Mammary epithelial cell (primary cell): ENCODE measurements around the gene SMOC1.

Experiments
- EZH2 ChIP-seq: IDR thresholded peaks from 2 replicates; pipeline ENCODE4 v1.6.1; 2012; ENCODE audit warnings: low read length, inconsistent platforms, borderline replicate concordance
- TF ChIP-seq, protein P1 (sequence below), 2 donors: IDR thresholded peaks in 1 of 2; conservative IDR thresholded peaks in 1 of 2; 2 replicates each; pipeline ENCODE4 v1.5.1; 2011 to 2012; ENCODE audit warnings: inconsistent platforms in 2 of 2, low read length in 2 of 2, mild to moderate bottlenecking in 2 of 2, control low read depth in 1 of 2, low read depth in 1 of 2; ENCODE audit not compliant: insufficient read depth in 1 of 2; ENCODE audit errors: extremely low read depth in 1 of 2

- TF ChIP-seq, protein P1, sequence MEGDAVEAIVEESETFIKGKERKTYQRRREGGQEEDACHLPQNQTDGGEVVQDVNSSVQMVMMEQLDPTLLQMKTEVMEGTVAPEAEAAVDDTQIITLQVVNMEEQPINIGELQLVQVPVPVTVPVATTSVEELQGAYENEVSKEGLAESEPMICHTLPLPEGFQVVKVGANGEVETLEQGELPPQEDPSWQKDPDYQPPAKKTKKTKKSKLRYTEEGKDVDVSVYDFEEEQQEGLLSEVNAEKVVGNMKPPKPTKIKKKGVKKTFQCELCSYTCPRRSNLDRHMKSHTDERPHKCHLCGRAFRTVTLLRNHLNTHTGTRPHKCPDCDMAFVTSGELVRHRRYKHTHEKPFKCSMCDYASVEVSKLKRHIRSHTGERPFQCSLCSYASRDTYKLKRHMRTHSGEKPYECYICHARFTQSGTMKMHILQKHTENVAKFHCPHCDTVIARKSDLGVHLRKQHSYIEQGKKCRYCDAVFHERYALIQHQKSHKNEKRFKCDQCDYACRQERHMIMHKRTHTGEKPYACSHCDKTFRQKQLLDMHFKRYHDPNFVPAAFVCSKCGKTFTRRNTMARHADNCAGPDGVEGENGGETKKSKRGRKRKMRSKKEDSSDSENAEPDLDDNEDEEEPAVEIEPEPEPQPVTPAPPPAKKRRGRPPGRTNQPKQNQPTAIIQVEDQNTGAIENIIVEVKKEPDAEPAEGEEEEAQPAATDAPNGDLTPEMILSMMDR (conservative IDR thresholded peaks at IDR 0.05 in 1 of 2, IDR thresholded peaks at IDR 0.05 in 1 of 2; ENCODE audit: extremely low read depth in 1 of 2, insufficient read depth in 1 of 2, low read depth in 1 of 2, low read length in 2 of 2) = no peak
- TF ChIP-seq EZH2 = no peak
Observed at GRCh38 chr14:70020352-70021170, 141.3 kb downstream of the SMOC1 start.
